Ovary (tissue), 3 donors: ENCODE measurements around the gene BPHL.
"Not testable (repeated sequence)": the region's sequence is repeated elsewhere in the genome, so short reads cannot be mapped to it uniquely, and the experiment has no call there.

Experiments used
- EP300 ChIP-seq: sonication (generic); formaldehyde crosslinking; IDR thresholded peaks from one replicate; pipeline ENCODE4 v1.6.1; 2017; ENCODE audit warnings: antibody characterized with exemption
- POLR2A ChIP-seq: fragments of 450-650 bp; IDR thresholded peaks from one replicate; pipeline ENCODE4 v1.6.1; 2017; ENCODE audit warnings: antibody characterized with exemption, mild to moderate bottlenecking, moderate library complexity
- TF ChIP-seq, protein P1 (sequence below), 3 donors: fragments of 450-650 bp in 2 of 3; fragments of 200-600 bp in 1 of 3; IDR thresholded peaks; one replicate each; pipeline versions ENCODE4 v1.5.1 to v1.8.0; 2016 to 2022; ENCODE audit warnings: antibody characterized with exemption in 3 of 3, mild to moderate bottlenecking in 1 of 3
- donor health status: DM: no; HTN: no; CAD: no.

DNA sequence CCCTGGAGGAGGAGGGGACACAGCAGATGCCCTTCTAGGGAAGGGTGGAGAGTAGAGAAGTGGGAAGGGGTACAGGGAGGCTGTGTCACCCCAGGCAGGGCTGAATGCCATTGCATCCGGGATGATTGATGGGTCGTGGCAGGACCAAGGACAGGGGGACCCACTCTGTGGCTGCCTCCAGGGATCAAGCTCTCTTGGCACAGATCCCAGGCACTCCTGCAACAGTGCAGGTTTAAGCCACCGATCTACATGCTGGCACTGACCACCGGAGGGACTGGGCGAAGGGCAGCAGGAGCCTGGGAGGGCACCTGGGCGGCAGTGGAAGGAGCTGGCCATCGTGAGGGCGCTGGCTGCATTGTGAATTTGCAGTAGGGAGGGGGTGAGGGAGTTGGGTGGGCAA, 61.4 kb downstream of the BPHL start:
- not testable (repeated sequence) for TF ChIP-seq POLR2A, EP300
- TF ChIP-seq, protein P1, sequence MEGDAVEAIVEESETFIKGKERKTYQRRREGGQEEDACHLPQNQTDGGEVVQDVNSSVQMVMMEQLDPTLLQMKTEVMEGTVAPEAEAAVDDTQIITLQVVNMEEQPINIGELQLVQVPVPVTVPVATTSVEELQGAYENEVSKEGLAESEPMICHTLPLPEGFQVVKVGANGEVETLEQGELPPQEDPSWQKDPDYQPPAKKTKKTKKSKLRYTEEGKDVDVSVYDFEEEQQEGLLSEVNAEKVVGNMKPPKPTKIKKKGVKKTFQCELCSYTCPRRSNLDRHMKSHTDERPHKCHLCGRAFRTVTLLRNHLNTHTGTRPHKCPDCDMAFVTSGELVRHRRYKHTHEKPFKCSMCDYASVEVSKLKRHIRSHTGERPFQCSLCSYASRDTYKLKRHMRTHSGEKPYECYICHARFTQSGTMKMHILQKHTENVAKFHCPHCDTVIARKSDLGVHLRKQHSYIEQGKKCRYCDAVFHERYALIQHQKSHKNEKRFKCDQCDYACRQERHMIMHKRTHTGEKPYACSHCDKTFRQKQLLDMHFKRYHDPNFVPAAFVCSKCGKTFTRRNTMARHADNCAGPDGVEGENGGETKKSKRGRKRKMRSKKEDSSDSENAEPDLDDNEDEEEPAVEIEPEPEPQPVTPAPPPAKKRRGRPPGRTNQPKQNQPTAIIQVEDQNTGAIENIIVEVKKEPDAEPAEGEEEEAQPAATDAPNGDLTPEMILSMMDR (IDR thresholded peaks at IDR 0.05) = not testable (repeated sequence)
